ENCODE data around the gene LOC101059915.
A peak's percentile ranks its signal among the peaks of the same experiment; 100 is the strongest.

Gene LOC101059915

GRCh38 chrX:71667328-71668247 lies at the start of gene LOC101059915:
TSS of gene LOC101059915 (plus strand) at chrX:71667546.
- Histone ChIP-seq H3K27me3 (ENCODE audit: control insufficient read depth in 2 of 2, insufficient read depth in 2 of 2, low read length in 2 of 2) (no peaks in the 10 kb centered on the region), H3K4me3 (ENCODE audit: low read length) (no peak within 1 kb of the TSS), H3K4me1 (ENCODE audit: control insufficient read depth in 2 of 2, insufficient read depth in 2 of 2, low read length in 2 of 2) (peaks cover 5 to 17% of the 10 kb centered on the region in 2 donors), H3K36me3 (ENCODE audit: control insufficient read depth in 2 of 3, insufficient read depth in 3 of 3, low read length in 3 of 3) (no peaks in the 10 kb centered on the region), H3K27ac (ENCODE audit: low read depth, low read length) (no peak within 1 kb of the TSS), H3K9me3 (ENCODE audit: control insufficient read depth in 2 of 3, low read length in 3 of 3) (no peaks in the 10 kb centered on the region)
- peaks cover 0 to 2% (median 0%) of the 10 kb centered on the region in 11 donors for H3K9me3 Mint-ChIP-seq
- H3K36me3 Mint-ChIP-seq, result no peaks in the 10 kb centered on the region
- CTCF ChIA-PET, result no interaction called here
- H3K27ac Mint-ChIP-seq, result no peak within 1 kb of the TSS
- no peak for DNase-seq
- POLR2A ChIA-PET, result no interaction called here
- H3K4me1 Mint-ChIP-seq, result peaks cover 9 to 30% (median 29%) of the 10 kb centered on the region in 7 donors
- intact Hi-C loops (cut with micrococcal nuclease), result no loop called here
- ATAC-seq, result no peak
- H3K4me3 Mint-ChIP-seq, result no peak within 1 kb of the TSS
- H3K27me3 Mint-ChIP-seq, result peaks cover 0 to 6% (median 0%) of the 10 kb centered on the region in 5 donors

DNA sequence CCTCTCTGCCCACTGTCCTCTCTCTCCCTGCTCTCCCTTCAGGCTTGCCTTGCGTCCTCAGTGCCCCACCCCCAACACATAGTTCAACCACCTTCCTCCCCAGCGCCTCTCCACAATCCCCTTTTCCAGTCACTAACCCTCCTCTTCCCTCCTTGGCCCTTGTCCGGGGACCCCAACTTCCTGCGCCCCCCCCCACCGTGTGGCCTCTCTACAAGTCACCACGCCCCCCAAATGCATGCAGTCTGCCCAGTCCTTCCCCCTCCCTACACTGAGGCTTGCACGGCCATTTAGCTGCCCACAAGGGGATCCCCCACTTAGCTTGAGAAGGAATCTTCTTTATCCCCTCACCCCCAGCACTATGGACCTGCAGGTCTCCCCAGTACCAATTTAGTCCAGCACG lies 49.6 kb upstream of the LOC101059915 start:
- H3K4me1 Mint-ChIP-seq, result peaks cover 19 to 77% (median 57%) of the 10 kb centered on the region in 7 donors
- ATAC-seq (no peak), DNase-seq (no peak)
- peak overlapping the region in 6 of 9 donors; percentile 11 to 92 (median 66) for H3K27ac Mint-ChIP-seq
- CTCF ChIA-PET, result no interaction called here
- Histone ChIP-seq H3K4me3 (ENCODE audit: low read length) (peak overlapping the region; percentile 52), H3K36me3 (ENCODE audit: control insufficient read depth in 2 of 3, insufficient read depth in 3 of 3, low read length in 3 of 3) (peaks cover 0 to 14% (median 0%) of the 10 kb centered on the region in 3 experiments), H3K9me3 (ENCODE audit: control insufficient read depth in 2 of 3, low read length in 3 of 3) (no peaks in the 10 kb centered on the region), H3K4me1 (ENCODE audit: control insufficient read depth in 2 of 2, insufficient read depth in 2 of 2, low read length in 2 of 2) (peaks cover 29 to 34% of the 10 kb centered on the region in 2 donors), H3K27me3 (ENCODE audit: control insufficient read depth in 2 of 2, insufficient read depth in 2 of 2, low read length in 2 of 2) (no peaks in the 10 kb centered on the region), H3K27ac (ENCODE audit: low read depth, low read length) (peak overlapping the region; percentile 9)
- POLR2A ChIA-PET, result interaction anchor here (1.5 kb wide), 1 partner anchor 10 kb away, joined by 7 read pairs; no protein-coding TSS in a partner anchor
- intact Hi-C loops (cut with micrococcal nuclease), result loop anchor here (1.0 to 2.0 kb wide), 4 partner anchors 8 to 85 kb away; partner anchors contain the start of gene OGT (in 1 of the 2)
- H3K9me3 Mint-ChIP-seq, result no peaks in the 10 kb centered on the region
- H3K36me3 Mint-ChIP-seq, result peaks cover 0 to 31% (median 8%) of the 10 kb centered on the region in 5 donors
- peak overlapping the region in 9 of 10 donors; percentile 39 to 92 (median 64) for H3K4me3 Mint-ChIP-seq
- no peaks in the 10 kb centered on the region for H3K27me3 Mint-ChIP-seq

DNA sequence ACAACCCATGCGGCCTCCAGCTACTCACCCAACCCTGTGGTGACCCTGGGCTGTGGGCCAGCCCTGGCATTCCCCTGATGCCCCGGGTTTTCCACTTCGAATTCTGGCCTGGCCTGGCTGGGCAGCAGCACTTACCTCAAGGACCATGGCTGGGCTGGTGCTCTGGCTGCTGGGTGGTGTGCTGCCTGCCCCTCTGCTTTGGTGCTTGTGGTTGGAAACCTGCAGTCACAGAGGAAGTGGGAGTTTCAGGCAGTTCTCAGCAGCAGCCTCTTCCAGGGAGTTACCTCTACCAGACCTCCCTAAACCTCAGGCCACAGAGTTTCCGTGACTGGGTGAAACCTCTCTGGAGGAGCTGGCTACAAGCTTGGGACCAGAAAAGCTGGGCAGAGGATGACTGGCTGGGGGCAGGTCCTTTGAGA lies 49.0 kb upstream of the LOC101059915 start, which contains the start of gene CXCR3:
Gene CXCR3, minus strand, starts transcription at position 209 of the 419 bp plus-strand sequence. Its CDS starts 62 bp downstream, at position 147.
- peak; percentile 54 for ATAC-seq

DNA sequence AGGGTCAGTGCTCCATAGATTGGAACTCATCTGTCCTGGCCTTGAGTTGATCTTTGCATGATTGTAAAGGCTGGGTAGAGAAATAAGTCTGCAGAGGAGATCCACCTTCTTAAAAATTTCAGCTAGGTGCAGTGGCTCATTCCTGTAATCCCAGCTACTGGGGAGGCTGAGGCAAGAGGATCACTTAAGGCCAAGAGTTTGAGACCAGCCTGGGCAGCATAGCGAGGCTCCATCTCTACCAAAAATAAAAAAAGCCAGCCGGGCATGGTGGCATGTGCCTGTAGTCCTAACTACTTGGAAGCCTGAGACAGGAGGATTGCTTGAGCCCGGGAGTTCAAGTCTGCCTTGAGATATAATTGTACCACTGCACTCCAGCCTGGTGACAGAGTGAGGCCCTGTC lies 48.6 kb upstream of the LOC101059915 start:
- peak overlapping the region in 8 of 9 donors; percentile 5 to 91 (median 68) for H3K27ac Mint-ChIP-seq
- H3K4me1 Mint-ChIP-seq, result peaks cover 30 to 77% (median 67%) of the 10 kb centered on the region in 7 donors
- no peak for ATAC-seq
- Histone ChIP-seq H3K9me3 (ENCODE audit: control insufficient read depth in 2 of 3, low read length in 3 of 3) (no peaks in the 10 kb centered on the region), H3K4me3 (ENCODE audit: low read length) (peak overlapping the region; percentile 52), H3K4me1 (ENCODE audit: control insufficient read depth in 2 of 2, insufficient read depth in 2 of 2, low read length in 2 of 2) (peaks cover 40 to 44% of the 10 kb centered on the region in 2 donors), H3K36me3 (ENCODE audit: control insufficient read depth in 2 of 3, insufficient read depth in 3 of 3, low read length in 3 of 3) (peaks cover 0 to 6% (median 0%) of the 10 kb centered on the region in 3 experiments), H3K27ac (ENCODE audit: low read depth, low read length) (peak overlapping the region; percentile 45), H3K27me3 (ENCODE audit: control insufficient read depth in 2 of 2, insufficient read depth in 2 of 2, low read length in 2 of 2) (no peaks in the 10 kb centered on the region)
- peaks cover 0 to 29% (median 8%) of the 10 kb centered on the region in 5 donors for H3K36me3 Mint-ChIP-seq
- H3K9me3 Mint-ChIP-seq, result no peaks in the 10 kb centered on the region
- CTCF ChIA-PET, result interaction anchor here (0.6 kb wide), 1 partner anchor 70 kb away, joined by 3 read pairs; no protein-coding TSS in a partner anchor
- intact Hi-C loops (cut with micrococcal nuclease), result loop anchor here (1.0 to 2.0 kb wide), 4 partner anchors 9 to 86 kb away; partner anchors contain the start of gene OGT (in 1 of the 2)
- no peak for DNase-seq
- POLR2A ChIA-PET, result interaction anchor here (1.5 kb wide), 1 partner anchor 11 kb away, joined by 7 read pairs; no protein-coding TSS in a partner anchor
- peak overlapping the region in 9 of 10 donors; percentile 60 to 92 (median 68) for H3K4me3 Mint-ChIP-seq
- no peaks in the 10 kb centered on the region for H3K27me3 Mint-ChIP-seq

More for the DNA sequence above, 49.0 kb upstream of the LOC101059915 start, which contains the start of gene CXCR3:
- Mint-ChIP-seq H3K4me3 (peak within 1 kb of the TSS; percentile 60 to 92 (median 68)), H3K4me1 (peaks cover 25 to 77% (median 63%) of the 10 kb centered on the region in 7 donors), H3K27me3 (no peaks in the 10 kb centered on the region), H3K27ac (peak within 1 kb of the TSS; percentile 64 to 92 (median 77)), H3K36me3 (peaks cover 0 to 29% (median 8%) of the 10 kb centered on the region in 5 donors), H3K9me3 (no peaks in the 10 kb centered on the region)
- ChIA-PET CTCF (no interaction called here), POLR2A (interaction anchor here (1.5 kb wide), 1 partner anchor 11 kb away, joined by 7 read pairs; no protein-coding TSS in a partner anchor)
- intact Hi-C loops (cut with micrococcal nuclease), result loop anchor here (1.0 to 2.0 kb wide), 4 partner anchors 9 to 86 kb away; partner anchors contain the start of gene OGT (in 1 of the 2)
- Histone ChIP-seq H3K9me3 (ENCODE audit: control insufficient read depth in 2 of 3, low read length in 3 of 3) (no peaks in the 10 kb centered on the region), H3K27ac (ENCODE audit: low read depth, low read length) (peak within 1 kb of the TSS; percentile 45), H3K36me3 (ENCODE audit: control insufficient read depth in 2 of 3, insufficient read depth in 3 of 3, low read length in 3 of 3) (peaks cover 0 to 10% (median 0%) of the 10 kb centered on the region in 3 experiments), H3K27me3 (ENCODE audit: control insufficient read depth in 2 of 2, insufficient read depth in 2 of 2, low read length in 2 of 2) (no peaks in the 10 kb centered on the region), H3K4me3 (ENCODE audit: low read length) (peak within 1 kb of the TSS; percentile 52), H3K4me1 (ENCODE audit: control insufficient read depth in 2 of 2, insufficient read depth in 2 of 2, low read length in 2 of 2) (peaks cover 35 to 39% of the 10 kb centered on the region in 2 donors)
- DNase-seq, result peak in 6 of 9 donors; percentile 11 to 74 (median 26)

- no peaks in the 10 kb centered on the region for H3K27me3 ChIP-seq (ENCODE audit: control insufficient read depth in 2 of 2, insufficient read depth in 2 of 2, low read length in 2 of 2)
- peaks cover 43 to 48% of the 10 kb centered on the region in 2 donors for H3K4me1 ChIP-seq (ENCODE audit: control insufficient read depth in 2 of 2, insufficient read depth in 2 of 2, low read length in 2 of 2)
- peak; percentile 48 for ATAC-seq
- H3K27ac ChIP-seq (ENCODE audit: low read depth, low read length), result no peak overlapping the region
- no peaks in the 10 kb centered on the region for H3K9me3 ChIP-seq (ENCODE audit: control insufficient read depth in 2 of 3, low read length in 3 of 3)
- peaks cover 0 to 6% (median 0%) of the 10 kb centered on the region in 3 experiments for H3K36me3 ChIP-seq (ENCODE audit: control insufficient read depth in 2 of 3, insufficient read depth in 3 of 3, low read length in 3 of 3)
- ChIA-PET CTCF (interaction anchor here (0.6 kb wide), 1 partner anchor 70 kb away, joined by 3 read pairs; no protein-coding TSS in a partner anchor), POLR2A (no interaction called here)
- Mint-ChIP-seq H3K27me3 (no peaks in the 10 kb centered on the region), H3K4me1 (peaks cover 30 to 80% (median 71%) of the 10 kb centered on the region in 7 donors), H3K4me3 (peak overlapping the region in 6 of 10 donors; percentile 54 to 92 (median 62)), H3K9me3 (no peaks in the 10 kb centered on the region), H3K36me3 (peaks cover 0 to 29% (median 8%) of the 10 kb centered on the region in 5 donors), H3K27ac (peak overlapping the region in 8 of 9 donors; percentile 15 to 91 (median 77))
- no peak overlapping the region for H3K4me3 ChIP-seq (ENCODE audit: low read length)
- peak in 2 of 9 donors; percentile 50 to 59 for DNase-seq
- intact Hi-C loops (cut with micrococcal nuclease), result loop anchor here (2.0 kb wide), 3 partner anchors 18 to 86 kb away; partner anchors contain the start of gene OGT (in 1 of the 2)
Observed at GRCh38 chrX:71619193-71619592, 48.2 kb upstream of the LOC101059915 start.

GRCh38 chrX:71619986-71620385 lies 47.4 kb upstream of the LOC101059915 start:
- no peak for ATAC-seq
- no peak for DNase-seq
- Mint-ChIP-seq H3K36me3 (peaks cover 0 to 27% (median 5%) of the 10 kb centered on the region in 5 donors), H3K9me3 (no peaks in the 10 kb centered on the region), H3K4me1 (peaks cover 30 to 79% (median 71%) of the 10 kb centered on the region in 7 donors), H3K4me3 (peak overlapping the region in 1 of 10 donors; percentile 43), H3K27ac (peak overlapping the region in 4 of 9 donors; percentile 48 to 91 (median 71)), H3K27me3 (no peaks in the 10 kb centered on the region)
- Histone ChIP-seq H3K27me3 (ENCODE audit: control insufficient read depth in 2 of 2, insufficient read depth in 2 of 2, low read length in 2 of 2) (no peaks in the 10 kb centered on the region), H3K4me3 (ENCODE audit: low read length) (no peak overlapping the region), H3K27ac (ENCODE audit: low read depth, low read length) (peak overlapping the region; percentile 19), H3K36me3 (ENCODE audit: control insufficient read depth in 2 of 3, insufficient read depth in 3 of 3, low read length in 3 of 3) (no peaks in the 10 kb centered on the region), H3K9me3 (ENCODE audit: control insufficient read depth in 2 of 3, low read length in 3 of 3) (no peaks in the 10 kb centered on the region), H3K4me1 (ENCODE audit: control insufficient read depth in 2 of 2, insufficient read depth in 2 of 2, low read length in 2 of 2) (peaks cover 43 to 53% of the 10 kb centered on the region in 2 donors)
- intact Hi-C loops (cut with micrococcal nuclease), result loop anchor here (2.0 kb wide), 3 partner anchors 17 to 87 kb away; partner anchors contain the start of gene OGT (in 1 of the 2)
- ChIA-PET POLR2A (interaction anchor here (0.9 kb wide), 1 partner anchor 35 kb away, joined by 3 read pairs; no protein-coding TSS in a partner anchor), CTCF (no interaction called here)

Data from naive thymus-derived CD4-positive, alpha-beta T cell (primary cell).